GM18507 (cell line): ENCODE results near the gene SLC12A8.

Experiments used
- DNase-seq: peaks from one replicate; pipeline ENCODE4 v3.0.0; 2011; ENCODE audit warnings: low read depth; ENCODE audit not compliant: insufficient read length; ENCODE audit errors: extremely low spot score
- FAIRE-seq: peaks from 2 replicates; lab custom pipeline; 2011; peaks lifted over from hg19 to GRCh38; lab: Jason Lieb, UNC

Gene SLC12A8

GRCh38 chr3:125069452-125069851, 143.1 kb downstream of the SLC12A8 start:
- FAIRE-seq: no peak
- no peak for DNase-seq

- FAIRE-seq (no peak), DNase-seq (no peak)
Measured at GRCh38 chr3:125068265-125068664, 144.3 kb downstream of the SLC12A8 start.

GRCh38 chr3:125067225-125067624, 145.3 kb downstream of the SLC12A8 start:
- no peak for FAIRE-seq
- no peak for DNase-seq

- DNase-seq (no peak), FAIRE-seq (no peak)
Measured at GRCh38 chr3:125062904-125063618, 149.5 kb downstream of the SLC12A8 start.

- FAIRE-seq: no peak
- DNase-seq: no peak
Measured at GRCh38 chr3:125061646-125062045, 150.9 kb downstream of the SLC12A8 start.

GRCh38 chr3:125061170-125061569, 151.4 kb downstream of the SLC12A8 start:
- FAIRE-seq (no peak), DNase-seq (no peak)

GRCh38 chr3:125059488-125060245, 152.9 kb downstream of the SLC12A8 start:
- DNase-seq: no peak
- no peak for FAIRE-seq

- FAIRE-seq (no peak), DNase-seq (no peak)
Measured at GRCh38 chr3:125058959-125059358, 153.6 kb downstream of the SLC12A8 start.

GRCh38 chr3:125058529-125058928, 154.0 kb downstream of the SLC12A8 start:
- FAIRE-seq: no peak

GRCh38 chr3:125057186-125057850, 155.2 kb downstream of the SLC12A8 start:
- DNase-seq: no peak
- no peak for FAIRE-seq

More at GRCh38 chr3:125058529-125058928, 154.0 kb downstream of the SLC12A8 start:
- DNase-seq: no peak

- DNase-seq (peak; percentile 79), FAIRE-seq (peak; percentile 62)
Measured at GRCh38 chr3:125055913-125056745, 156.4 kb downstream of the SLC12A8 start, which contains the start of gene HEG1. Gene HEG1 (minus strand): TSS chr3:125055997. CDS start chr3:125055890, 107 bp downstream.

- no peak for FAIRE-seq
- no peak for DNase-seq
Measured at GRCh38 chr3:125055331-125055912, 157.1 kb downstream of the SLC12A8 start.

GRCh38 chr3:125054449-125055329, 157.9 kb downstream of the SLC12A8 start:
- no peak for DNase-seq
- peak; percentile 87 for FAIRE-seq

GRCh38 chr3:125054062-125054448, 158.5 kb downstream of the SLC12A8 start:
- FAIRE-seq: no peak
- DNase-seq: no peak

GRCh38 chr3:125053304-125053699, 159.2 kb downstream of the SLC12A8 start:
- DNase-seq: no peak
- FAIRE-seq: no peak

- DNase-seq (no peak), FAIRE-seq (no peak)
Measured at GRCh38 chr3:125052624-125053303, 159.8 kb downstream of the SLC12A8 start.

GRCh38 chr3:125051715-125052581, 160.6 kb downstream of the SLC12A8 start:
- DNase-seq (peak; percentile 38), FAIRE-seq (peak; percentile 84)
